DOHH2 (cell line): ENCODE data around the gene LRRC70.
A peak's percentile ranks its signal among the peaks of the same experiment; 100 is the strongest.

Source experiments
- H3F3A ChIP-seq: fragments of 200-600 bp; sonication (generic), shearing (Covaris generic); 2 replicates; pipeline ENCODE4 v1.6.0; 2016; ENCODE audit warnings: antibody characterized with exemption, mild to moderate bottlenecking; ENCODE audit not compliant: control insufficient read depth, insufficient read depth
- H3K27ac ChIP-seq: fragments of 200-600 bp; sonication (generic); 2 replicates; pipeline ENCODE4 v1.5.1; 2014; ENCODE audit warnings: low read depth, mild to moderate bottlenecking, low read length, moderate library complexity
- H3K27me3 ChIP-seq: fragments of 200-600 bp; sonication (generic); 2 replicates; pipeline ENCODE4 v1.6.1; 2014; ENCODE audit warnings: mild to moderate bottlenecking, low read length, mixed read lengths; ENCODE audit not compliant: control insufficient read depth
- H3K36me3 ChIP-seq: fragments of 200-600 bp; sonication (generic); 2 replicates; pipeline ENCODE4 v1.6.1; 2014; ENCODE audit warnings: mild to moderate bottlenecking, low read length, moderate library complexity, mixed read lengths; ENCODE audit not compliant: control insufficient read depth
- H3K4me1 ChIP-seq: fragments of 200-600 bp; sonication (generic); 2 replicates; pipeline ENCODE4 v1.6.1; 2014; ENCODE audit warnings: mild to moderate bottlenecking, low read length, mixed read lengths; ENCODE audit not compliant: control insufficient read depth
- H3K4me2 ChIP-seq: fragments of 200-600 bp; sonication (generic); 2 replicates; pipeline ENCODE4 v1.6.0; 2014; ENCODE audit warnings: mild to moderate bottlenecking, low read length, moderate library complexity
- H3K4me3 ChIP-seq: fragments of 200-600 bp; sonication (generic); 2 replicates; pipeline ENCODE4 v1.5.1; 2014; ENCODE audit warnings: mild to moderate bottlenecking, low read length, mixed read lengths
- H3K79me2 ChIP-seq: fragments of 200-600 bp; sonication (generic); 2 replicates; pipeline ENCODE4 v1.6.1; 2014; ENCODE audit warnings: mild to moderate bottlenecking, low read length, mixed read lengths; ENCODE audit not compliant: control insufficient read depth
- H3K9me2 ChIP-seq: fragments of 200-600 bp; sonication (generic); replicated peaks from 2 replicates; pipeline ENCODE4 v1.6.1; 2014; ENCODE audit warnings: mild to moderate bottlenecking, low read length, mixed read lengths; ENCODE audit not compliant: control insufficient read depth
- H3K9me3 ChIP-seq: fragments of 200-600 bp; sonication (generic); 2 replicates; pipeline ENCODE4 v1.6.1; 2014; ENCODE audit warnings: antibody characterized with exemption, low read length, mixed read lengths; ENCODE audit not compliant: control insufficient read depth, insufficient read depth
- H4K20me1 ChIP-seq: fragments of 200-600 bp; sonication (generic); 2 replicates; pipeline ENCODE4 v1.6.0; 2014; ENCODE audit warnings: low read depth, mild to moderate bottlenecking, antibody characterized with exemption, low read length, moderate library complexity; ENCODE audit not compliant: control insufficient read depth, insufficient read depth
- EZH2phosphoT487 ChIP-seq: fragments of 200-600 bp; sonication (generic); IDR thresholded peaks from 2 replicates; pipeline ENCODE4 v1.6.1; 2017; ENCODE audit warnings: borderline replicate concordance, mild to moderate bottlenecking, antibody characterized with exemption, low read length, moderate library complexity, mixed read lengths
- TF ChIP-seq, protein P1 (sequence below): fragments of 200-600 bp; sonication (generic); IDR thresholded peaks from one replicate; pipeline ENCODE4 v1.5.1; 2014; ENCODE audit warnings: antibody characterized with exemption, mild to moderate bottlenecking, low read depth, low read length; ENCODE audit not compliant: poor library complexity, severe bottlenecking

The LRRC70 gene

DNA sequence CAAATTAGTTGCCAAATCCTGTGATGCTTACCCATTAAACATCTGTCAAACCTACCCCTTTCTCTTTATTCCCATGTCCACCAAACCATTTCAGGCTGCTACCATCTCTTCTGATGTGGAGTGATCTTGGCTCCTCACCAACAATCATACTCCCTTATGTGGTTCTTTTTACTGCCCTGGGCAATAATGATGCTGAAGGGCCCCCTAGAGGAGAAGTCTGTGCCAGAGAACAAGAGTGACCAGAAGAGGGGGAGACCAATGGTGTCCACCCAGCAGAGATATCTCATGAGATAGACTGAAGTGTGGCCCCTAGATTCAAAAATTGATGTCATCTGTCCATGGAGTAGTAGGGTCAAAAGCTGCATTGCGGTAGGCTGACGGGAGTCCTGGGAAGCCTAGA is 10.9 kb downstream of the LRRC70 start:
- no peak for TF ChIP-seq EZH2phosphoT487
- TF ChIP-seq, protein P1, sequence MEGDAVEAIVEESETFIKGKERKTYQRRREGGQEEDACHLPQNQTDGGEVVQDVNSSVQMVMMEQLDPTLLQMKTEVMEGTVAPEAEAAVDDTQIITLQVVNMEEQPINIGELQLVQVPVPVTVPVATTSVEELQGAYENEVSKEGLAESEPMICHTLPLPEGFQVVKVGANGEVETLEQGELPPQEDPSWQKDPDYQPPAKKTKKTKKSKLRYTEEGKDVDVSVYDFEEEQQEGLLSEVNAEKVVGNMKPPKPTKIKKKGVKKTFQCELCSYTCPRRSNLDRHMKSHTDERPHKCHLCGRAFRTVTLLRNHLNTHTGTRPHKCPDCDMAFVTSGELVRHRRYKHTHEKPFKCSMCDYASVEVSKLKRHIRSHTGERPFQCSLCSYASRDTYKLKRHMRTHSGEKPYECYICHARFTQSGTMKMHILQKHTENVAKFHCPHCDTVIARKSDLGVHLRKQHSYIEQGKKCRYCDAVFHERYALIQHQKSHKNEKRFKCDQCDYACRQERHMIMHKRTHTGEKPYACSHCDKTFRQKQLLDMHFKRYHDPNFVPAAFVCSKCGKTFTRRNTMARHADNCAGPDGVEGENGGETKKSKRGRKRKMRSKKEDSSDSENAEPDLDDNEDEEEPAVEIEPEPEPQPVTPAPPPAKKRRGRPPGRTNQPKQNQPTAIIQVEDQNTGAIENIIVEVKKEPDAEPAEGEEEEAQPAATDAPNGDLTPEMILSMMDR = peak; percentile 16
- Histone ChIP-seq H3F3A (no peaks in the 10 kb centered on the region), H3K79me2 (no peaks in the 10 kb centered on the region), H3K36me3 (peaks cover 35% of the 10 kb centered on the region), H4K20me1 (no peaks in the 10 kb centered on the region), H3K4me1 (peaks cover 15% of the 10 kb centered on the region), H3K4me3 (no peak overlapping the region), H3K9me3 (no peaks in the 10 kb centered on the region), H3K27ac (no peak overlapping the region), H3K9me2 (no peaks in the 10 kb centered on the region; the same call in 1 of the 2 replicates), H3K4me2 (no peak overlapping the region), H3K27me3 (no peaks in the 10 kb centered on the region)

GRCh38 chr5:62590387-62590786 is 11.8 kb downstream of the LRRC70 start:
- no peaks in the 10 kb centered on the region for H3K79me2 ChIP-seq
- no peak overlapping the region for H3K27ac ChIP-seq
- peaks cover 15% of the 10 kb centered on the region for H3K4me1 ChIP-seq
- H3K9me3 ChIP-seq = no peaks in the 10 kb centered on the region
- H3K27me3 ChIP-seq = no peaks in the 10 kb centered on the region
- no peak overlapping the region for H3K4me3 ChIP-seq
- no peaks in the 10 kb centered on the region for H3F3A ChIP-seq
- H3K4me2 ChIP-seq = no peak overlapping the region
- H3K36me3 ChIP-seq = peaks cover 38% of the 10 kb centered on the region
- no peaks in the 10 kb centered on the region; the same call in 1 of the 2 replicates for H3K9me2 ChIP-seq
- no peaks in the 10 kb centered on the region for H4K20me1 ChIP-seq
- no peak for TF ChIP-seq EZH2phosphoT487
- TF ChIP-seq, protein P1 = no peak

- Histone ChIP-seq H4K20me1 (no peaks in the 10 kb centered on the region), H3K4me1 (peaks cover 15% of the 10 kb centered on the region), H3K27ac (no peak overlapping the region), H3K27me3 (no peaks in the 10 kb centered on the region), H3K4me3 (no peak overlapping the region), H3K9me3 (no peaks in the 10 kb centered on the region), H3K4me2 (no peak overlapping the region), H3K36me3 (peaks cover 38% of the 10 kb centered on the region), H3F3A (no peaks in the 10 kb centered on the region), H3K9me2 (no peaks in the 10 kb centered on the region; the same call in 1 of the 2 replicates), H3K79me2 (no peaks in the 10 kb centered on the region)
- TF ChIP-seq, protein P1 = no peak
- TF ChIP-seq EZH2phosphoT487 = no peak
Observed at GRCh38 chr5:62592558-62592957, 13.9 kb downstream of the LRRC70 start.

DNA sequence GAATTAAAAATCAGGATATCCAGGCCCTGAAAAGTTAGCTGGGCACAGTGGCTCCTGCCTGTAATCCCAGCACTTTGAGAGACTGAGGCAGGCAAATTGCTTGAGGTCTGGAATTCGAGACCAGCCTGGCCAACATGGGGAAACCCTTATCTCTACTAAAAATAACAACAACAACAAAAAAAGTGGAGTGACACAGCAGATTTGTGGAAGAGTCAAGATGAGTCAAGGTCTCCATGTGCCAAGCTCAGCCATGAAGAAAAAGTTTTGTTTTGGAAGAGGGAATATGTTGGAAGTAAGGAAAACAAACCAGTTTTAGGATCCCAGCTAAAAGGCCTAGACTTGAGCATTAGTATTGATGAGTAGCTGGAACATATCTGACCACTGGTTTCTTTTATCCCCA is 14.7 kb downstream of the LRRC70 start:
- peaks cover 34% of the 10 kb centered on the region for H3K36me3 ChIP-seq
- no peak overlapping the region for H3K27ac ChIP-seq
- no peaks in the 10 kb centered on the region for H4K20me1 ChIP-seq
- TF ChIP-seq EZH2phosphoT487 = no peak
- TF ChIP-seq, protein P1 = no peak
- peaks cover 15% of the 10 kb centered on the region for H3K4me1 ChIP-seq
- H3F3A ChIP-seq = no peaks in the 10 kb centered on the region
- H3K27me3 ChIP-seq = no peaks in the 10 kb centered on the region
- H3K79me2 ChIP-seq = no peaks in the 10 kb centered on the region
- H3K9me3 ChIP-seq = no peaks in the 10 kb centered on the region
- H3K9me2 ChIP-seq = no peaks in the 10 kb centered on the region; the same call in 1 of the 2 replicates
- no peak overlapping the region for H3K4me3 ChIP-seq
- H3K4me2 ChIP-seq = no peak overlapping the region
